Right lobe of liver (tissue), 4 donors: ENCODE measurements around the gene TMEM178A.

Experiments used
- CTCF ChIP-seq, 4 donors: fragments of 200-600 bp in 3 of 4; fragments of 450-650 bp in 1 of 4; IDR thresholded peaks; one replicate each; pipeline versions ENCODE4 v1.5.1 to v1.8.0; 2016 to 2022; ENCODE audit warnings: antibody characterized with exemption in 4 of 4, mild to moderate bottlenecking in 2 of 4
- POLR2A ChIP-seq: fragments of 450-650 bp; IDR thresholded peaks from one replicate; pipeline ENCODE4 v1.6.1; 2017; ENCODE audit warnings: antibody characterized with exemption, mild to moderate bottlenecking
- donor health status: DM: no; HTN: no; CAD: no.
- donor health status: DM: no; HTN: no; CAD: no.
- donor health status: DM: no; HTN: yes; CAD: no.

DNA sequence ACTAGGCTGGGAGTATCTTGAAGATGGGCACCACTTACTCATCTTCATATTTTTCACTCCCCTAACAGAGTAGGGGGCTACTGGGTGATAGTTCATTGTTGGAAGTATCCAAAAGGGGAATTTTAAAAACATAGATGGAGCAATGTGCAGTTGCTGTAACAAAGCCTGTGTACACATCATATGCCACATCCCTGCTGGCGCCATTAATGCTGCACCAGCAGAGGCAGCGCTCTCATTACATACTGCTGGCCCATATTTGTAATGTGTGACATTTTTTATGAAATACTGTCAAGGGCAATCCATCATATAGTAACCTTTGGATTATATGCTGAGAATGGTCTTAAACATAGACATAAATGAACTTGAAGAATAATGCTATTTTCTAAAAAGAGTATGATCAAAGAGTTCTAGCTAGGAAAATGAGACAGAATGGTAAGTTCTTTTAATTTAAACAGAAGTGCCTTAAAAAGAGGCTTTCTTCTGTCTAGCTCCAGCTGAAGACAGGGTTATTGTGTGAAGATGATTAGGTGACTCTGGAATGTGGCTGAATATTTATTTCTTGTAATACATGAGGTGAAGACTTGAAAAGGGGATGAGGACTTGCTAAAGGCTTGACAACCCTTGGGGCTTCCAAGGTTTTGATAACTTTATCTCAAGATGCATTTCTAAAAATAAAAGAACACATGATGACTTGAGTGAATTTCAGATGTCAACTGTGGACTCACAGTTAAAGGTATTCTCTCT is 2.4 kb upstream of the TMEM178A start:
- TF ChIP-seq CTCF (IDR thresholded peaks at IDR 0.05) = no peak
- no peak for TF ChIP-seq POLR2A
